Measurements from ENCODE around the gene DRC3.
"Not testable (repeated sequence)": the region's sequence is repeated elsewhere in the genome, so short reads cannot be mapped to it uniquely, and the experiment has no call there.

The DRC3 gene

DNA sequence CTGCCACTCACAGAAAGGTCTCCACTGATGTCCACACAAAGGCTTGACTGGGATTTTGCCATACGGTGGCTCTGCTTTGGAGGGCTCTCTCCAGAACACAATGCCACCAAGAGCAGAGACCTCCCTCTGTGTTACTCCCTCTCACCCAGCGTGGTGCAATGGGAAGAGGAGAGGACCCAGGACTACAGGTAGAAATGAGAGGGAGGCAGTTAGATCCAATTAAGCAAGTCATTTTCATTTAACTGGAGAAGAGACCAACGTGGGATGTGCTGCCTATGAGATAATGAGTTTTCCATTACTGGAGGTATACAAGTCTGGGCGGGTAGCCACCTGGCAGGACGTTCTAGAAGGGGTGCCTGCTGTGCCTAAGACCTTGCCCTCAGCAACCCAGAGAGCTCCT is 34.7 kb upstream of the DRC3 start:
- ATAC-seq, result no peak
- no peak for TF ChIP-seq TSHZ2 (CRISPR knock-in tag; IDR thresholded peaks at IDR 0.05)
- TF ChIP-seq TCF4 (CRISPR knock-in tag; IDR thresholded peaks at IDR 0.05; ENCODE audit: borderline replicate concordance), result no peak
- TF ChIP-seq CSDC2 (CRISPR knock-in tag; IDR thresholded peaks at IDR 0.05), result no peak
- TF ChIP-seq ARNTL (CRISPR knock-in tag; IDR thresholded peaks at IDR 0.05; ENCODE audit: borderline replicate concordance, low read depth), result no peak
- TF ChIP-seq, protein P1, sequence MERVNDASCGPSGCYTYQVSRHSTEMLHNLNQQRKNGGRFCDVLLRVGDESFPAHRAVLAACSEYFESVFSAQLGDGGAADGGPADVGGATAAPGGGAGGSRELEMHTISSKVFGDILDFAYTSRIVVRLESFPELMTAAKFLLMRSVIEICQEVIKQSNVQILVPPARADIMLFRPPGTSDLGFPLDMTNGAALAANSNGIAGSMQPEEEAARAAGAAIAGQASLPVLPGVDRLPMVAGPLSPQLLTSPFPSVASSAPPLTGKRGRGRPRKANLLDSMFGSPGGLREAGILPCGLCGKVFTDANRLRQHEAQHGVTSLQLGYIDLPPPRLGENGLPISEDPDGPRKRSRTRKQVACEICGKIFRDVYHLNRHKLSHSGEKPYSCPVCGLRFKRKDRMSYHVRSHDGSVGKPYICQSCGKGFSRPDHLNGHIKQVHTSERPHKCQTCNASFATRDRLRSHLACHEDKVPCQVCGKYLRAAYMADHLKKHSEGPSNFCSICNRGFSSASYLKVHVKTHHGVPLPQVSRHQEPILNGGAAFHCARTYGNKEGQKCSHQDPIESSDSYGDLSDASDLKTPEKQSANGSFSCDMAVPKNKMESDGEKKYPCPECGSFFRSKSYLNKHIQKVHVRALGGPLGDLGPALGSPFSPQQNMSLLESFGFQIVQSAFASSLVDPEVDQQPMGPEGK (CRISPR knock-in tag; IDR thresholded peaks at IDR 0.05; ENCODE audit: borderline replicate concordance), result no peak
- no peak for TF ChIP-seq TOX (CRISPR knock-in tag; IDR thresholded peaks at IDR 0.05; ENCODE audit: borderline replicate concordance)
- no peak for TF ChIP-seq ESRRG (CRISPR knock-in tag; IDR thresholded peaks at IDR 0.05)
- no peak for TF ChIP-seq ZC3H10 (CRISPR knock-in tag; IDR thresholded peaks at IDR 0.05)
- no peak for TF ChIP-seq CSRNP3 (CRISPR knock-in tag; IDR thresholded peaks at IDR 0.05)

- TF ChIP-seq PPARA (CRISPR knock-in tag; IDR thresholded peaks at IDR 0.05; ENCODE audit: borderline replicate concordance) (no peak), ZNF8 (CRISPR knock-in tag; IDR thresholded peaks at IDR 0.05) (no peak), TCF4 (CRISPR knock-in tag; IDR thresholded peaks at IDR 0.05; ENCODE audit: borderline replicate concordance) (no peak), ISL1 (CRISPR knock-in tag; IDR thresholded peaks at IDR 0.05) (no peak), ZNF565 (CRISPR knock-in tag; conservative IDR thresholded peaks at IDR 0.05; ENCODE audit: low read depth) (no peak), ZFP30 (CRISPR knock-in tag; IDR thresholded peaks at IDR 0.05) (no peak), CSDC2 (CRISPR knock-in tag; IDR thresholded peaks at IDR 0.05) (no peak), TOX (CRISPR knock-in tag; IDR thresholded peaks at IDR 0.05; ENCODE audit: borderline replicate concordance) (no peak), POU6F1 (CRISPR knock-in tag; IDR thresholded peaks at IDR 0.05; ENCODE audit: borderline replicate concordance, low read depth) (no peak), ZNF70 (CRISPR knock-in tag; IDR thresholded peaks at IDR 0.05) (no peak), RARB (CRISPR knock-in tag; IDR thresholded peaks at IDR 0.05) (no peak), OSR1 (CRISPR knock-in tag; IDR thresholded peaks at IDR 0.05) (no peak)
- ATAC-seq, result no peak
Observed at GRCh38 chr17:17938388-17939107, 34.1 kb upstream of the DRC3 start.

DNA sequence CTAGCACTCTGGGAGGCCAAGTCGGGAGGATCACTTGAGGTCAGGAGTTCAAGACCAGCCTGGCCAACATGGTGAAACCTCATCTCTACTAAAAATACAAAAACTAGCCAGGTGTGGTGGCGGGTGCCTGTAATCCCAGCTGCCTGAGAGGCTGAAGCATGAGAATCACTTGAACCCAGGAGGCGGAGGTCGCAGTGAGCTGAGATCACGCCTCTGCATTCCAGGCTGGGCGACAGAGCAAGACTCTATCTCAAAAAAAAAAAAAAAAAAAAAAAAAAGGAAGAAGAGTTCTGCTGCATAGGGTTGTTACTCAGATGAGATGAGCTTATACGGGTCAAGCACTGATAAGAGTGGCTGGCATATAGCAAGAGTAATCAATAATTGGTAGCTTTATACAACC is 32.7 kb upstream of the DRC3 start:
- ATAC-seq, result not testable (repeated sequence)

GRCh38 chr17:17940441-17940911 is 32.2 kb upstream of the DRC3 start:
- peak; percentile 71 for ATAC-seq
- TF ChIP-seq OSR1 (CRISPR knock-in tag; IDR thresholded peaks at IDR 0.05) (no peak), ZNF8 (CRISPR knock-in tag; IDR thresholded peaks at IDR 0.05) (peak; percentile 72; the same call in 1 of the 2 replicates), PPARA (CRISPR knock-in tag; IDR thresholded peaks at IDR 0.05; ENCODE audit: borderline replicate concordance) (no peak), CSDC2 (CRISPR knock-in tag; IDR thresholded peaks at IDR 0.05) (0 out of 2 replicates have a peak, but pooled peaks have one; percentile 63), TOX (CRISPR knock-in tag; IDR thresholded peaks at IDR 0.05; ENCODE audit: borderline replicate concordance) (no peak; the same call in 1 of the 2 replicates), TCF4 (CRISPR knock-in tag; IDR thresholded peaks at IDR 0.05; ENCODE audit: borderline replicate concordance) (peak; percentile 46), CREB5 (CRISPR knock-in tag; IDR thresholded peaks at IDR 0.05; ENCODE audit: low read depth) (peak; percentile 91), ARNTL (CRISPR knock-in tag; IDR thresholded peaks at IDR 0.05; ENCODE audit: borderline replicate concordance, low read depth) (no peak), POU6F1 (CRISPR knock-in tag; IDR thresholded peaks at IDR 0.05; ENCODE audit: borderline replicate concordance, low read depth) (no peak; the same call in 1 of the 2 replicates), GLIS3 (CRISPR knock-in tag; IDR thresholded peaks at IDR 0.05) (0 out of 2 replicates have a peak, but pooled peaks have one; percentile 57), ZFP3 (CRISPR knock-in tag; IDR thresholded peaks at IDR 0.05) (peak; percentile 64), ZNF565 (CRISPR knock-in tag; conservative IDR thresholded peaks at IDR 0.05; ENCODE audit: low read depth) (no peak), ZFP30 (CRISPR knock-in tag; IDR thresholded peaks at IDR 0.05) (no peak)
- TF ChIP-seq, protein P1 (CRISPR knock-in tag; IDR thresholded peaks at IDR 0.05; ENCODE audit: borderline replicate concordance), result peak; percentile 80

Data from SK-N-SH treated with all-trans-retinoic acid at 6 μM for 48 hours (cell line).